Smooth muscle cell (in vitro differentiated cells): ENCODE data around the gene ERI3. TPM values are rescaled to one million over a fixed set of nuclear protein-coding genes. Genes with fewer than 3 reads are reported as not detected.

Experiments
- DNase-seq: peaks from one replicate; lab custom pipeline; 2025; ENCODE audit not compliant: unreplicated experiment; lab: John Stamatoyannopoulos, UW
- H2AFZ ChIP-seq: fragments of 200-600 bp; sonication (generic); 2 replicates; pipeline ENCODE4 v1.6.0; 2016; ENCODE audit warnings: antibody characterized with exemption, low read depth, mild to moderate bottlenecking
- H3F3A ChIP-seq: fragments of 200-600 bp; sonication (generic); 2 replicates; pipeline ENCODE4 v1.6.0; 2017; ENCODE audit warnings: antibody characterized with exemption, low read depth
- H3K27ac ChIP-seq: fragments of 200-600 bp; sonication (generic); 2 replicates; pipeline ENCODE4 v1.5.1; 2016; ENCODE audit warnings: low read depth, mild to moderate bottlenecking
- H3K27me3 ChIP-seq: fragments of 200-600 bp; sonication (generic); 2 replicates; pipeline ENCODE4 v1.6.1; 2016; ENCODE audit warnings: low read depth, mild to moderate bottlenecking
- H3K36me3 ChIP-seq: fragments of 200-600 bp; sonication (generic); 2 replicates; pipeline ENCODE4 v1.5.1; 2016; ENCODE audit warnings: low read depth
- H3K4me1 ChIP-seq: fragments of 200-600 bp; sonication (generic); 2 replicates; pipeline ENCODE4 v1.5.1; 2016; ENCODE audit warnings: low read depth
- H3K4me2 ChIP-seq: fragments of 200-600 bp; sonication (generic); 2 replicates; pipeline ENCODE4 v1.6.0; 2016; ENCODE audit warnings: mild to moderate bottlenecking
- H3K4me3 ChIP-seq: fragments of 200-600 bp; sonication (generic); 2 replicates; pipeline ENCODE4 v1.5.1; 2016; ENCODE audit warnings: mild to moderate bottlenecking
- H3K79me2 ChIP-seq: fragments of 200-600 bp; sonication (generic); 2 replicates; pipeline ENCODE4 v1.6.0; 2016; ENCODE audit warnings: low read depth, mild to moderate bottlenecking
- H3K9ac ChIP-seq: fragments of 200-600 bp; sonication (generic); 2 replicates; pipeline ENCODE4 v1.6.0; 2016; ENCODE audit warnings: low read depth
- H3K9me3 ChIP-seq: fragments of 200-600 bp; sonication (generic); replicated peaks from 2 replicates; pipeline ENCODE4 v1.5.1; 2016; ENCODE audit warnings: low read depth
- H4K20me1 ChIP-seq: fragments of 200-600 bp; sonication (generic); 2 replicates; pipeline ENCODE4 v1.6.0; 2016; ENCODE audit warnings: low read depth
- WGBS: methylation state at CpG from one replicate; pipeline ENCODE4 v1.1.7; 2016; ENCODE audit warnings: low lambda C conversion rate; 5-methylcytosine and 5-hydroxymethylcytosine counted together
- polyA plus RNA-seq: library from polyadenylated mRNA; unstranded; fragments of >200 nt; fragmentation: Nextera tagmentation; extraction: Ambion mirVana; gene quantifications from 2 replicates; pipeline ENCODE4 v1.2.1, GENCODE V29; 2016
- total RNA-seq: library from RNA; depleted of rRNA; stranded (reverse); fragments of >200 nt; gene quantifications from 2 replicates; pipeline ENCODE4 v1.2.3, GENCODE V29; 2014
- TF ChIP-seq, protein P1 (sequence below): fragments of 200-600 bp; sonication (generic); IDR thresholded peaks from 2 replicates; pipeline ENCODE4 v1.5.1; 2017; ENCODE audit warnings: borderline replicate concordance, mild to moderate bottlenecking, antibody characterized with exemption; ENCODE audit not compliant: insufficient read depth, poor library complexity, severe bottlenecking

The ERI3 gene
- total and polyA plus RNA-seq, 2 experiments from 2014 or later: 91.2 to 112 TPM

DNA sequence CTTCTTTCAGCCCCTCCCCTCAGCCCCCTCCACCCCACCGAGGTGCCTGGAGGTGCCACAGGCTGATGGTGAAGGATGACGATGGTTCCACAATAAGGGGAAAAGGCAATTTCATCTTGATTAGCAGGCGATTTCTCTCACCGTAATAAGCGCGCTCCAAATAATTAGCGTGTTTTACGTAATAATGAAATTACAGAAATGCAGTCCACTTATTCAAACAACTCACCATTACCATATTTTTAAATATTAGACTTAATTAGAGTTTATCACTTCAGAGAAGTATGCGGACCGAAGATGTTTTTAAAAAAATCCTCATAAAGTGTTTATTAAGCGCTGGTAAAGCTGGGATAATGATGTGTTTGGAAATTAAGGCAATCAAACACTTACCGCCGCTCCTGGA is 126.8 kb downstream of the ERI3 start:
- Histone ChIP-seq H3F3A (no peaks in the 10 kb centered on the region), H3K27ac (no peak overlapping the region), H3K27me3 (no peaks in the 10 kb centered on the region), H3K36me3 (no peaks in the 10 kb centered on the region), H2AFZ (no peak overlapping the region), H4K20me1 (no peaks in the 10 kb centered on the region), H3K4me3 (no peak overlapping the region), H3K9me3 (no peaks in the 10 kb centered on the region), H3K4me2 (no peak overlapping the region), H3K79me2 (no peaks in the 10 kb centered on the region), H3K4me1 (no peaks in the 10 kb centered on the region), H3K9ac (no peak overlapping the region)
- 95% methylated on average over 13 of the region's 13 CpGs for WGBS
- DNase-seq: no peak
- TF ChIP-seq, protein P1, sequence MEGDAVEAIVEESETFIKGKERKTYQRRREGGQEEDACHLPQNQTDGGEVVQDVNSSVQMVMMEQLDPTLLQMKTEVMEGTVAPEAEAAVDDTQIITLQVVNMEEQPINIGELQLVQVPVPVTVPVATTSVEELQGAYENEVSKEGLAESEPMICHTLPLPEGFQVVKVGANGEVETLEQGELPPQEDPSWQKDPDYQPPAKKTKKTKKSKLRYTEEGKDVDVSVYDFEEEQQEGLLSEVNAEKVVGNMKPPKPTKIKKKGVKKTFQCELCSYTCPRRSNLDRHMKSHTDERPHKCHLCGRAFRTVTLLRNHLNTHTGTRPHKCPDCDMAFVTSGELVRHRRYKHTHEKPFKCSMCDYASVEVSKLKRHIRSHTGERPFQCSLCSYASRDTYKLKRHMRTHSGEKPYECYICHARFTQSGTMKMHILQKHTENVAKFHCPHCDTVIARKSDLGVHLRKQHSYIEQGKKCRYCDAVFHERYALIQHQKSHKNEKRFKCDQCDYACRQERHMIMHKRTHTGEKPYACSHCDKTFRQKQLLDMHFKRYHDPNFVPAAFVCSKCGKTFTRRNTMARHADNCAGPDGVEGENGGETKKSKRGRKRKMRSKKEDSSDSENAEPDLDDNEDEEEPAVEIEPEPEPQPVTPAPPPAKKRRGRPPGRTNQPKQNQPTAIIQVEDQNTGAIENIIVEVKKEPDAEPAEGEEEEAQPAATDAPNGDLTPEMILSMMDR: no peak

DNA sequence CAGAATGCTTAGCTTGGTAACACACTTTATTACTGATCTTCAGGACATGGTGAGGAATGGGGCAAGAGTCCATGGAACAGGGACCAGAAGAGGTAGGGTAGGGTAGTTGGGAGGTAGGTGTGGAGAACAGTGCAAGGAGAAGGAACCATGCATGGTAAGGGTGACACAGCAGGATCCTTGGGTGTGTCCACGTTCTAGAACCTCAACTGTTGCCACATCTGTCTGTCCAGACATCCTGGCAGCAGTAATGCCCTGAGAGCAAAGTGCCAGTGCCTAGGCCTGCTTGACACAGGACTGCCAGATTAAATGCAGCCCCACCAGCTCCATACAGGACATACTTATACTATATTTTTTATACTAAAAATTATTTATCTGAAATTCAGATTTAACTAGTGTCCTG is 127.8 kb downstream of the ERI3 start:
- Histone ChIP-seq H3K9ac (no peak overlapping the region), H3K4me2 (no peak overlapping the region), H3K79me2 (no peaks in the 10 kb centered on the region), H3K9me3 (no peaks in the 10 kb centered on the region), H3K4me3 (no peak overlapping the region), H3K36me3 (no peaks in the 10 kb centered on the region), H2AFZ (no peak overlapping the region), H3F3A (no peaks in the 10 kb centered on the region), H4K20me1 (no peaks in the 10 kb centered on the region), H3K4me1 (no peaks in the 10 kb centered on the region), H3K27ac (no peak overlapping the region), H3K27me3 (no peaks in the 10 kb centered on the region)
- 100% methylated on average over 1 of the region's 1 CpG for WGBS
- TF ChIP-seq, protein P1: no peak
- DNase-seq: no peak

DNA sequence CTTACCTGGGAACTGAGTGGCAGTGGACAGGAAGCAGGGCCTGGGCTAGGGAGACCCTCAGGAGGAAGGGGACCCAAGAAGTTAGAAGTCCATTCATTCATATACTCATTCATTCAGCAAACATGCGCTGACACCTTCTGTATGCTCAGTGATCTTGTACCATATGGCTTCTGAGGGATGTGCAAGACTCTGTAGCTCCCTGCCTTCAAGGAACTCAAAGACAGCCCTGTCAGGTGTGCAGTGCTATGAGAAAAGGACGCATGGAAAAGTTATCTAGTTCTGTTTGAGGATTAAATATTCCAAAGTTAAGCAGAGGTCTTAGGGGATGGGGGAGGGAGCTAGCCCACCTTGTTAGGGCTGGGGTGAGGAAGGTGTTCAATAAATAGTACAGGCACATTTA is 129.3 kb downstream of the ERI3 start:
- no peaks in the 10 kb centered on the region for H3F3A ChIP-seq
- TF ChIP-seq, protein P1: no peak
- no peaks in the 10 kb centered on the region for H3K9me3 ChIP-seq
- no peak overlapping the region for H3K4me3 ChIP-seq
- no peaks in the 10 kb centered on the region for H3K79me2 ChIP-seq
- WGBS: 100% methylated on average over 2 of the region's 2 CpGs
- no peak overlapping the region for H3K9ac ChIP-seq
- H3K4me1 ChIP-seq: no peaks in the 10 kb centered on the region
- H3K36me3 ChIP-seq: no peaks in the 10 kb centered on the region
- H4K20me1 ChIP-seq: no peaks in the 10 kb centered on the region
- no peak overlapping the region for H2AFZ ChIP-seq
- H3K27me3 ChIP-seq: no peaks in the 10 kb centered on the region
- DNase-seq: no peak
- no peak overlapping the region for H3K4me2 ChIP-seq
- no peak overlapping the region for H3K27ac ChIP-seq

DNA sequence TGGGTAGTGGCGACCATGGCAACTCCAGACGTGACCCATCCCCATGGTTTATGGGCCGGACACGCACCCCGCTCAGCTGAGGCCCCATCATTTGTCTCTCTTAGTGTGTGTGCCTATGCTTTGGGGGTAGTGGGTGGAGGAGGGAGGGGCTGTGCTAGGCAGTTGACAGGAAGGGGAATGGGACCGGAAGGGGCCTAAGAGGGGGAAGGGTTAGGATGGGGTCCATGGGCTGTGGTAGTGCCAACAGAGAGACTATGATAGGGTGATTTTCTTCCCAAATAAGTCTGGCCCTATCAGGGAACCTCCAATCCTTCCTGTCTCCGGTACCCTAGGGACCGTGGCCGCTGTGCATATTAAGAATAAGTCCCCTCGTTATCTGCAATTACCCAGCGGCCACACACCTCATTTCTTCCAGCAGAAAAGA is 131.9 kb downstream of the ERI3 start:
- no peak overlapping the region for H2AFZ ChIP-seq
- no peak for DNase-seq
- 94% methylated on average over 11 of the region's 11 CpGs for WGBS

More for the DNA sequence above, 131.9 kb downstream of the ERI3 start:
- Histone ChIP-seq H3K4me3 (no peak overlapping the region), H3K36me3 (no peaks in the 10 kb centered on the region), H3F3A (no peaks in the 10 kb centered on the region), H3K79me2 (no peaks in the 10 kb centered on the region), H3K9ac (no peak overlapping the region), H3K27ac (no peak overlapping the region), H3K4me2 (no peak overlapping the region), H3K27me3 (no peaks in the 10 kb centered on the region), H4K20me1 (no peaks in the 10 kb centered on the region), H3K4me1 (no peaks in the 10 kb centered on the region), H3K9me3 (no peaks in the 10 kb centered on the region)
- TF ChIP-seq, protein P1: no peak
